Nucleus accumbens (tissue), 56 donors: ENCODE measurements around the gene MAPK8IP3.

Source experiments
- DNase-seq, 56 donors: peaks; one replicate each; lab custom pipeline; 2025; lab: John Stamatoyannopoulos, UW

MAPK8IP3 gene

GRCh38 chr16:1758923-1759322, 52.9 kb downstream of the MAPK8IP3 start:
- DNase-seq: no peak

- no peak for DNase-seq
These were observed 53.5 kb downstream of the MAPK8IP3 start for GRCh38 chr16:1759511-1759910.

GRCh38 chr16:1760911-1761310, 54.9 kb downstream of the MAPK8IP3 start:
- DNase-seq: no peak

- no peak for DNase-seq
These were observed 55.8 kb downstream of the MAPK8IP3 start for GRCh38 chr16:1761751-1762150.

GRCh38 chr16:1762196-1762878, 56.3 kb downstream of the MAPK8IP3 start:
- DNase-seq: no peak

GRCh38 chr16:1762879-1763520, 57.0 kb downstream of the MAPK8IP3 start:
- DNase-seq: no peak

- DNase-seq: peak in 2 of 56 donors; percentile 15 to 46
These were observed 57.8 kb downstream of the MAPK8IP3 start for GRCh38 chr16:1763521-1764511.

GRCh38 chr16:1764971-1765370, 59.0 kb downstream of the MAPK8IP3 start:
- peak in 1 of 56 donors; percentile 25 for DNase-seq

- DNase-seq: no peak
These were observed 59.8 kb downstream of the MAPK8IP3 start for GRCh38 chr16:1765826-1766225.

- DNase-seq: no peak
These were observed 60.2 kb downstream of the MAPK8IP3 start for GRCh38 chr16:1766231-1766630.

GRCh38 chr16:1766701-1767100, 60.7 kb downstream of the MAPK8IP3 start:
- DNase-seq: no peak

- DNase-seq: no peak
These were observed 61.4 kb downstream of the MAPK8IP3 start for GRCh38 chr16:1767116-1767994.

GRCh38 chr16:1768061-1768766, 62.2 kb downstream of the MAPK8IP3 start:
- no peak for DNase-seq

- no peak for DNase-seq
These were observed 62.9 kb downstream of the MAPK8IP3 start for GRCh38 chr16:1768767-1769401.

GRCh38 chr16:1769402-1770300, 63.7 kb downstream of the MAPK8IP3 start:
- peak in 12 of 56 donors; percentile 5 to 72 (median 53) for DNase-seq

- DNase-seq: peak in 45 of 56 donors; percentile 3 to 72 (median 48)
These were observed 64.6 kb downstream of the MAPK8IP3 start for GRCh38 chr16:1770328-1771187.
